Panc1 (cell line): Measurements from ENCODE around the gene FGF22. TPM values are rescaled to one million over a fixed set of nuclear protein-coding genes. Genes with fewer than 3 reads are reported as not detected.
"Not testable (repeated sequence)": the region's sequence is repeated elsewhere in the genome, so short reads cannot be mapped to it uniquely, and the experiment has no call there.

Experiments used
- ATAC-seq: fragments of 200-7000 bp; cut with Tn5 transposase; 2 replicates; pipeline ENCODE4 v1.9.1; 2020; ENCODE audit warnings: mild to moderate bottlenecking, moderate library complexity
- BruUV-seq: library from RNA; stranded (reverse); fragments of 400-500 nt; replicated peaks from 2 replicates; lab custom pipeline; 2021; lab: Mats Ljungman, UMichigan
- CTCF ChIA-PET: fragments of 300-600 bp; sonication (Branson Sonifier 250); formaldehyde crosslinking; loops from one replicate; lab custom pipeline; 2022; ENCODE audit warnings: antibody characterized with exemption; lab: Charles Lee
- POLR2A ChIA-PET: fragments of 300-600 bp; sonication (Branson Sonifier 250); formaldehyde crosslinking; loops from one replicate; lab custom pipeline; 2022; ENCODE audit warnings: antibody characterized with exemption; lab: Charles Lee
- DNase-seq: peaks from one replicate; pipeline ENCODE4 v3.0.0-alpha.2; 2010; ENCODE audit warnings: low read depth, low spot score
- H3K27ac ChIP-seq: 2 replicates; pipeline ENCODE4 v1.5.1; 2011; ENCODE audit warnings: mild to moderate bottlenecking, low read length, inconsistent platforms
- H3K27me3 ChIP-seq: fragments of 200-500 bp; sonication (Bioruptor generic); 2 replicates; pipeline ENCODE4 v1.6.0; 2014; ENCODE audit warnings: low read length, inconsistent platforms; ENCODE audit not compliant: control insufficient read depth, insufficient read depth
- H3K36me3 ChIP-seq: fragments of 200-500 bp; sonication (Bioruptor generic); 2 replicates; pipeline ENCODE4 v1.5.1; 2014; ENCODE audit warnings: inconsistent platforms, mild to moderate bottlenecking, low read length, moderate library complexity; ENCODE audit not compliant: control insufficient read depth, insufficient read depth
- H3K4me1 ChIP-seq: 2 replicates; pipeline ENCODE4 v1.5.1; 2011; ENCODE audit warnings: inconsistent platforms, mild to moderate bottlenecking, low read length, moderate library complexity; ENCODE audit not compliant: control insufficient read depth, insufficient read depth
- H3K4me3 ChIP-seq, 2 experiments: 2 replicates each; pipeline ENCODE4 v1.5.1; 2011 to 2012; ENCODE audit warnings: low read depth in 2 of 2, low read length in 2 of 2, mild to moderate bottlenecking in 2 of 2, inconsistent platforms in 1 of 2, moderate library complexity in 1 of 2
- H3K9me3 ChIP-seq: fragments of 200-500 bp; sonication (Bioruptor generic); 2 replicates; pipeline ENCODE4 v1.5.1; 2014; ENCODE audit warnings: low read depth, mild to moderate bottlenecking, inconsistent platforms, low read length, moderate library complexity; ENCODE audit not compliant: control insufficient read depth, insufficient read depth
- POLR2AphosphoS5 ChIP-seq: IDR thresholded peaks from 2 replicates; pipeline ENCODE4 v1.6.1; 2012; ENCODE audit warnings: mild to moderate bottlenecking, low read depth, low read length, moderate library complexity
- REST ChIP-seq, 2 experiments: IDR thresholded peaks; 2 replicates each; pipeline ENCODE4 v1.6.1; 2011 to 2012; ENCODE audit warnings: low read depth in 2 of 2, control low read depth in 1 of 2, low read length in 1 of 2, mild to moderate bottlenecking in 1 of 2, moderate library complexity in 1 of 2; ENCODE audit not compliant: insufficient read depth in 1 of 2
- SIN3A ChIP-seq: IDR thresholded peaks from 2 replicates; pipeline ENCODE4 v1.6.1; 2012; ENCODE audit warnings: low read depth, mild to moderate bottlenecking, low read length, moderate library complexity, borderline replicate concordance; ENCODE audit not compliant: insufficient read depth
- TCF7L2 ChIP-seq: IDR thresholded peaks from 2 replicates; pipeline ENCODE4 v1.6.1; 2011; ENCODE audit warnings: mild to moderate bottlenecking, low read depth, low read length, inconsistent platforms
- in situ Hi-C: cut with HindIII; loops from 2 replicates; pipeline ENCODE4 v1.10.0; 2016; ENCODE audit warnings: low sequenced_read_pairs, low pct_unique_long_range_greater_than_20kb
- intact Hi-C: fragments of 100-400 bp; cut with micrococcal nuclease; formaldehyde crosslinking; loops from one replicate; pipeline ENCODE4 v1.10.0; 2022; ENCODE audit not compliant: unreplicated experiment
- total RNA-seq: library from RNA; stranded (reverse); gene quantifications from one replicate; pipeline ENCODE4 v1.2.1, GENCODE V29; 2021; ENCODE audit not compliant: unreplicated experiment
- TF ChIP-seq, protein P1 (sequence below): fragments of 450-650 bp; IDR thresholded peaks from 2 replicates; pipeline ENCODE4 v1.5.1; 2017; ENCODE audit warnings: mild to moderate bottlenecking

The FGF22 gene
- total RNA-seq, 1 experiment from 2014 or later = 0.72 TPM

DNA sequence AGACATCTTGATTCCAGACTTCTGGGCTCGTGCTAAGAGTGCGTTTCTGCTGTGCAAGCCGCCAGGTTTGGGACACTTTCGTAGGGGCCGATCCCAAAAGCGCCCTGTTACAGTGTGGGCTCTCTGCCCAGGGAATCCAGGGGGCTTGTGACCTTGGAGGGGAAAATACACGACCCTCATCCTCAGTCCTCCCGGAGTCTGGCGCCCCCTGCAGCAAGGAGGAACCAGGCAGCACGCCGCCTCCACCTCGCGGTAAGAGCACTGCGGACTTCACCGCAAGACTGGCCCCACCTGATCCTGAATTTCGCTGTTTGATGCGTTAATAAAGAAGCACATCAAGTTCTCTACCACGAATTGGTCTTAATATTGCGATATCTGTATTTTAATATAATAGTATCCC, 11.5 kb upstream of the FGF22 start:
- H3K36me3 ChIP-seq = peaks cover 6% of the 10 kb centered on the region; the same call in 1 of the 2 replicates
- no peak overlapping the region for H3K4me3 ChIP-seq
- H3K9me3 ChIP-seq = no peaks in the 10 kb centered on the region
- H3K27ac ChIP-seq = no peak overlapping the region
- no peaks in the 10 kb centered on the region for H3K27me3 ChIP-seq
- TSS peak; percentile 56 for BruUV-seq
- in situ Hi-C loops = no loop called here
- intact Hi-C loops = no loop called here
- CTCF ChIA-PET = no interaction called here
- H3K4me1 ChIP-seq = no peaks in the 10 kb centered on the region; the same call in 1 of the 2 replicates
- POLR2A ChIA-PET = no interaction called here
- ATAC-seq = no peak
- TF ChIP-seq TCF7L2 (no peak), POLR2AphosphoS5 (no peak)
- TF ChIP-seq, protein P1, sequence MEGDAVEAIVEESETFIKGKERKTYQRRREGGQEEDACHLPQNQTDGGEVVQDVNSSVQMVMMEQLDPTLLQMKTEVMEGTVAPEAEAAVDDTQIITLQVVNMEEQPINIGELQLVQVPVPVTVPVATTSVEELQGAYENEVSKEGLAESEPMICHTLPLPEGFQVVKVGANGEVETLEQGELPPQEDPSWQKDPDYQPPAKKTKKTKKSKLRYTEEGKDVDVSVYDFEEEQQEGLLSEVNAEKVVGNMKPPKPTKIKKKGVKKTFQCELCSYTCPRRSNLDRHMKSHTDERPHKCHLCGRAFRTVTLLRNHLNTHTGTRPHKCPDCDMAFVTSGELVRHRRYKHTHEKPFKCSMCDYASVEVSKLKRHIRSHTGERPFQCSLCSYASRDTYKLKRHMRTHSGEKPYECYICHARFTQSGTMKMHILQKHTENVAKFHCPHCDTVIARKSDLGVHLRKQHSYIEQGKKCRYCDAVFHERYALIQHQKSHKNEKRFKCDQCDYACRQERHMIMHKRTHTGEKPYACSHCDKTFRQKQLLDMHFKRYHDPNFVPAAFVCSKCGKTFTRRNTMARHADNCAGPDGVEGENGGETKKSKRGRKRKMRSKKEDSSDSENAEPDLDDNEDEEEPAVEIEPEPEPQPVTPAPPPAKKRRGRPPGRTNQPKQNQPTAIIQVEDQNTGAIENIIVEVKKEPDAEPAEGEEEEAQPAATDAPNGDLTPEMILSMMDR = peak; percentile 68; the same call in 1 of the 2 replicates
- DNase-seq = no peak

DNA sequence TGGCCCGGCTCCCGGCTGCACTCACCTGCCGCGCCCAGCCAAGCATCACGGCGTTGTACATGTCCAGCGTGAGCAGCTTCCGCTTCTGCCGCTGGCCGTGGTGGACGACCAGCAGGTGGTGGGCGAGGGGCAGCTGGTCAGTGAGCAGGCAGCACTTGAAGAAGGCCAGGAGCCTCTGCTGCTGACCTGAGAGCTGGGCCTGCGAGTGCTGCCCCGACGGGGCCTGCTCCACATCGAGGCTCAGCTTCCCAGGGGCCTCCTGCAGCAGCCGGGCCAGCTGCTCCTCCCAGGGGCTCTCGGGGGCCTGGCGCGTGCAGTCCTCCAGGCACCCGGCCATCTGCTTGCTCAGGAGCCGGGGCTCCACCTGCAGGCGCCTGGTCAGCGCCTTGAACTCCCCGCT, 10.2 kb upstream of the FGF22 start:
- H3K27ac ChIP-seq, CTCF ChIA-PET, intact Hi-C loops, H3K36me3 ChIP-seq, H3K4me3 ChIP-seq, BruUV-seq, ATAC-seq, H3K27me3 ChIP-seq, POLR2A ChIA-PET, in situ Hi-C loops, H3K4me1 ChIP-seq, DNase-seq, H3K9me3 ChIP-seq: not testable (repeated sequence)

GRCh38 chr19:629961-630714, 9.5 kb upstream of the FGF22 start:
- ATAC-seq = no peak
- Histone ChIP-seq H3K9me3 (no peaks in the 10 kb centered on the region), H3K27me3 (no peaks in the 10 kb centered on the region), H3K4me3 (no peak overlapping the region), H3K27ac (no peak overlapping the region), H3K36me3 (peaks cover 6% of the 10 kb centered on the region; the same call in 1 of the 2 replicates), H3K4me1 (no peaks in the 10 kb centered on the region)
- intact Hi-C loops = no loop called here
- TF ChIP-seq, protein P1 = no peak
- TF ChIP-seq SIN3A (no peak), POLR2AphosphoS5 (no peak), TCF7L2 (no peak), REST (IDR thresholded peaks at IDR 0.05; ENCODE audit: insufficient read depth in 1 of 2, low read depth in 2 of 2, low read length in 1 of 2) (no peak)
- BruUV-seq = no TSS peak
- ChIA-PET CTCF (no interaction called here), POLR2A (no interaction called here)
- in situ Hi-C loops = no loop called here
- DNase-seq = no peak
